ENCODE measurements around the gene ADCK2. TPM values are rescaled to one million over a fixed set of nuclear protein-coding genes. Genes with fewer than 3 reads are reported as not detected.
"Not testable (repeated sequence)": the region's sequence is repeated elsewhere in the genome, so short reads cannot be mapped to it uniquely, and the experiment has no call there.

The ADCK2 gene
- total RNA-seq, 2 experiments from 2014 or later, result 23.5 to 24.5 TPM

DNA sequence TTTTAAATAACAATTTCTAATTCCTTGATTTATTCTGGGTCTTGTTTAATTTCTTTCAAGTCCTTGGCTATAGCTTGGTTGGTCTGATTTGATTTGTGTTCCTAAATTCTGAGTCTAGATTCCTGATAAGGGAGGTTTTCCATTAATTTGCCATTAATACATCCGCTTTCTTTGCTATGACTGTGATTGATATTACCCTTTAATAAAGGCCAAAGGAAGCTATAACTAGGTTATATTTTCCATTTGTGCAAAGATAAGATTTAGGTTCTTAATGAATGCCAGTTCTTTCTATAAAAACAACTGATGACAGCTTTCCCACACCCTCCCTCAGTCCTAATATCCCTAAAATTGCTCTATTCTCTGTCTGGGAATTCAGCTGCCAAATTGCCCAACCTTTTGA, 52.0 kb downstream of the ADCK2 start:
- H3K4me3 Mint-ChIP-seq, result no peak overlapping the region
- no peak for ATAC-seq (ENCODE audit: low read depth)

DNA sequence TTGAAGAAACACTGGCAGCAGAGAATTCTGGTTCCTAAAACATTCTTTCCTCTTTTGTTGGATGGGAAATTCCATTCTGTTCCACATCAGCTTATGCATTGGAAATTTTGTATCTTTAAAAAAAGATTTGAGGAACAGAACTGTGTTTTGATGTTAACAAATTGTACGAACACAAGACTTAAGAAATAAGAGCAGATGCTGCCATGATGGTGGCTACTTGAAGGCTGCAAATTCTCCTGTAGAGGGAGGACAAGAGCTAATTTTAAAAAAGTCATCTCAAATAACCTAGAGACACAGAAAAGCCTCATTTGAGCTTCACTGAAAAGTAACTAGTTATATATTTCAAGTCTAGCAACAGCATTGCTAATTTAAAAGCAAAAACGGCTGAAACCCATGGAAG, 53.5 kb downstream of the ADCK2 start:
- H3K36me3 Mint-ChIP-seq, result peaks cover 3% of the 10 kb centered on the region
- H3K4me1 Mint-ChIP-seq, result peaks cover 19% of the 10 kb centered on the region
- no peaks in the 10 kb centered on the region for H3K9me3 Mint-ChIP-seq
- no peak for DNase-seq
- POLR2A ChIA-PET, result no interaction called here
- H3K27ac Mint-ChIP-seq, result no peak overlapping the region
- no peak overlapping the region for H3K4me3 Mint-ChIP-seq
- H3K27me3 Mint-ChIP-seq, result no peaks in the 10 kb centered on the region
- no peak for ATAC-seq (ENCODE audit: low read depth)

More for the DNA sequence above, 52.0 kb downstream of the ADCK2 start:
- Mint-ChIP-seq H3K27ac (no peak overlapping the region), H3K4me1 (peaks cover 19% of the 10 kb centered on the region), H3K36me3 (peaks cover 6% of the 10 kb centered on the region), H3K9me3 (no peaks in the 10 kb centered on the region), H3K27me3 (no peaks in the 10 kb centered on the region)
- POLR2A ChIA-PET, result no interaction called here
- DNase-seq, result no peak

DNA sequence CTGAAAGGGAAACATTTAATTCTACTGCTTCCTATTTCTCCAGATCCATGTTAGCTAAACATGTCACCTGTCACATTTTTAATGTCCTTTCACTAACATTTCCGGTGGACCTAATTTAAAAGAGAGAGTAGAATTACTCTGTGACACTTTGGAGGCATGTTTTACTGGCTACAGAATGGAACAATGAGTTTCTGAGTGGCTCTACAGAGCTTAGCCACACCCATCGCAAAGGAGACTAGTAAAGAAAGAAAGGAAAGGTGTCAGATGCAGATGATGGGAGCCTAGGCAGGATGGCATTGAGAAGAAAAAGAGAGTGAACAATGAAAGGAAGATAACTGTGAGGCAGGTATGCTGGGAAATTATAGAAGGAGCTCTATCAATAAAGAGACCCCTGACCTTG, 59.7 kb downstream of the ADCK2 start:
- Mint-ChIP-seq H3K4me1 (peaks cover 1% of the 10 kb centered on the region), H3K4me3 (no peak overlapping the region), H3K9me3 (no peaks in the 10 kb centered on the region), H3K36me3 (peaks cover 12% of the 10 kb centered on the region), H3K27me3 (no peaks in the 10 kb centered on the region), H3K27ac (no peak overlapping the region)
- POLR2A ChIA-PET, result no interaction called here
- ATAC-seq (ENCODE audit: low read depth), result no peak
- DNase-seq, result no peak

DNA sequence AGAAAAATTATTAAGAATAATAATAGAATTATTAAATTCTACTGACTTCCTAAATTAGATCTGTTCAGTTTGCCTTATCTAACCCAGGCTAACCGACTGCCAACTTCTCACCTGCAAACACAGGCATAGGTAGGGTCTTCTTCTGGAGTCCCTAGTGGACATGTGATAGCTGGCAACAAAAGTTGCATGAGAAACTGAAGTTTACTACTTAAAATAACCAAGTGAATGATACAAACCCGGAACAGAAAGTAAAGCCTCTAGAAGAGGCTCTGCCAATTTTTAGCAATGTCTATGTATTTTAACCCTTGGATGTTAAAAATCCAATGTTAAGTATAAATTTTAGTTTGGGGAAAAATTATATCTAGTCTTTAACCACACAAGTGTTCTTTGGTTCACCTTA, 61.4 kb downstream of the ADCK2 start:
- Mint-ChIP-seq H3K27me3 (no peaks in the 10 kb centered on the region), H3K4me3 (no peak overlapping the region), H3K4me1 (peaks cover 1% of the 10 kb centered on the region), H3K36me3 (peaks cover 12% of the 10 kb centered on the region), H3K27ac (no peak overlapping the region), H3K9me3 (no peaks in the 10 kb centered on the region)
- POLR2A ChIA-PET, result no interaction called here
- ATAC-seq (ENCODE audit: low read depth), result no peak
- no peak for DNase-seq

DNA sequence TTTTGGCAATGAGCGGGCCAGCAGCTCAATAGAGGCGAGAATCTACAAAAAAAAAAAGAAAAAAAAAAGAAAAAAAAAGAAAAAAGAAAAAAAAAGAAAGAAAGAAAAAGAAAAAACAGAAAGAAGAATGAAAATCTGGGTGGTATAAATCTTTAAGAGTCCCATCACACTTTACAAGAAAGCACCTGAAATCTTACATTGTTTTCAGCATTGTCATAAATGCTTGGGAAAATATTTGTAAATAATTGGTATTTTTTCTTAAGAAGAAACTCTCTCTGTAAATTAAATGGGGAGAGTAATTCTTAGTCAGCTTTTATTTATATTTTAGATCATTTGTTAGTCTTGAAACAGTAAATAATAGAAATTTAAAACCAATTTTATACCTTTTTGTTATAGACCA, 62.0 kb downstream of the ADCK2 start:
- no peak for ATAC-seq (ENCODE audit: low read depth)
- no peaks in the 10 kb centered on the region for H3K27me3 Mint-ChIP-seq
- DNase-seq, result no peak
- POLR2A ChIA-PET, result no interaction called here
- H3K4me1 Mint-ChIP-seq, result peaks cover 1% of the 10 kb centered on the region
- H3K9me3 Mint-ChIP-seq, result no peaks in the 10 kb centered on the region
- H3K36me3 Mint-ChIP-seq, result peaks cover 15% of the 10 kb centered on the region
- no peak overlapping the region for H3K27ac Mint-ChIP-seq
- no peak overlapping the region for H3K4me3 Mint-ChIP-seq

DNA sequence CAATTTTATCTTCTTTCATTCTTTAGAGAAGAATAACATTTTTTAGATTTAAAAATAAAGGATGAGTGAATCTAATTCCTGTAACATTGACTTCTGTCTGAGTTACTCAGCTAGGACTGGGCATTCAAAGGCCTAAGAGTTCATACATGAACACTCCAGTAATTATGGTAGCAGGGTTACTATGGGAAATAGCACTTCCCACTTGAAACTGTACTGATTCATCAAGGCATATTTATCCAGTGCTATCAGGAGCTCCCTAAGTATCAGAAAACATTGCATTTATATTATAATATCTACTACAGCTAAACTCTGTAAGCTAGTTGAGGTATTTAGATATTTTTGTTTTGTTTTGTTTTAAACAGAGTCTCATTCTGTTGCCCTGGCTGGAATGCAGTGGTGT, 65.5 kb downstream of the ADCK2 start:
- ATAC-seq (ENCODE audit: low read depth) (no peak), DNase-seq (no peak)
- no peaks in the 10 kb centered on the region for H3K27me3 Mint-ChIP-seq
- no peak overlapping the region for H3K4me3 Mint-ChIP-seq
- POLR2A ChIA-PET, result no interaction called here
- H3K36me3 Mint-ChIP-seq, result peaks cover 15% of the 10 kb centered on the region
- peaks cover 1% of the 10 kb centered on the region for H3K4me1 Mint-ChIP-seq
- H3K9me3 Mint-ChIP-seq, result peaks cover 1% of the 10 kb centered on the region
- no peak overlapping the region for H3K27ac Mint-ChIP-seq

DNA sequence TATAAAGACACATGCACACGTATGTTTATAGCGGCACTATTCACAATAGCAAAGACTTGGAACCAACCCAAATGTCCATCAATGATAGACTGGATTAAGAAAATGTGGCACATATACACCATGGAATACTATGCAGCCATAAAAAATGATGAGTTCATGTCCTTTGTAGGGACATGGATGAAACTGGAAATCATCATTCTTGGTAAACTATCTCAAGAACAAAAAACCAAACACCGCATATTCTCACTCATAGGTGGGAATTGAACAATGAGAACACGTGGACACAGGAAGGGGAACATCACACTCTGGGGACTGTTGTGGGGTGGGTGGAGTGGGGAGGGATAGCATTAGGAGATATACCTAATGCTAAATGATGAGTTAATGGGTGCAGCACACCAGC, 70.5 kb downstream of the ADCK2 start:
- peaks cover 11% of the 10 kb centered on the region for H3K36me3 Mint-ChIP-seq
- H3K4me3 Mint-ChIP-seq; ATAC-seq (ENCODE audit: low read depth); POLR2A ChIA-PET; H3K4me1 Mint-ChIP-seq; H3K27me3 Mint-ChIP-seq; H3K27ac Mint-ChIP-seq; DNase-seq; H3K9me3 Mint-ChIP-seq: not testable (repeated sequence)

DNA sequence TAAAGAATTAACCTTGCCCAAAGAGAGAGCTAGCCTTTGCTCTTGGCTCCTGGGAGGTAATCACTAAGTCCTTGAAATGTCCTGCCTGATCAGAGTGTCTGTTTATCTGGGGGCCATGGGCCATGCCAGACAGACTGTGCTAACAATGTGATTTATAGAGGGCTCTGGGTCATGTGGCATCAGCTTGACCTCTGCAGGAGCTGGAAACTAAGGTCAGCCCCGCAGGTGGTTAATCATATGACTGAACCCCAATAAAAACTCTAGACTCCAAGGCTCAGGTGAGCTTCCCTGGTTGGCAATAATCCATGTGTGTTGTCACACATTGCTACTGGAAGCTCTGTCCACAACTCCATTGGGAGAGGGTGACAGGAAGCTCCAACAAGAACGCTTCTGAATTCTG, 71.3 kb downstream of the ADCK2 start:
- DNase-seq (no peak), ATAC-seq (ENCODE audit: low read depth) (no peak)
- no peak overlapping the region for H3K27ac Mint-ChIP-seq
- peaks cover 11% of the 10 kb centered on the region for H3K36me3 Mint-ChIP-seq
- no peak overlapping the region for H3K4me3 Mint-ChIP-seq
- H3K4me1 Mint-ChIP-seq, result no peaks in the 10 kb centered on the region
- POLR2A ChIA-PET, result no interaction called here
- peaks cover 1% of the 10 kb centered on the region for H3K9me3 Mint-ChIP-seq
- no peaks in the 10 kb centered on the region for H3K27me3 Mint-ChIP-seq

Other genes starting within 250 kb of the ADCK2 start
- 100 to 1,000 TPM in 1 of 2 experiments, 10 to 100 TPM in 1; 97.2 to 105 TPM for gene MKRN1, start 193.4 kb upstream of the ADCK2 start, total RNA-seq
- not detected for gene DENND2A, start 32.1 kb upstream of the ADCK2 start, total RNA-seq
- gene NDUFB2, start 23.8 kb downstream of the ADCK2 start, total RNA-seq, result 100 to 1,000 TPM; 138 to 157 TPM

Measured in activated naive CD8-positive, alpha-beta T cell treated with anti-CD3 and anti-CD28 coated beads, Interleukin-2, amount 10 ng/mL, durations not matched to agents 7 days and 5 days (primary cell).